ENCODE results near the gene ADD1.
"Not testable (repeated sequence)": the region's sequence is repeated elsewhere in the genome, so short reads cannot be mapped to it uniquely, and the experiment has no call there.

The ADD1 gene

DNA sequence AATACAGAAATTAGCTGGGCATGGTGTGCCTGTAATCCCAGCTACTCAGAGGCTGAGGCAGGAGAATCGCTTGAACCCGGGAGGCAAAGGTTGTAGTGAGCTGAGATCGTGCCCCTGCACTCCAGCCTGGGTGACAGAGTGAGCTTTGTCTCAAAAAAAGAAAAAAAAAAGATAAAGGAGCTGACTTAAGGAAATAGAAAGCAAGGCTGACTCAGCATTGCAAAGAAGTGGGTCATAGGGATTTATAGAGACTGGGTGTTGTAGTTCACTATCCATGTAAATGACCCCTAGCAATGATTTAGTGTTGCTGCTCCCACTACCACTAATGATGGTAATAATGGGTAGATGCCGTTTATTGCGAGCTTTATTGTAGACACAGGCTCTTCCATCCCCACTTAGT, 47.6 kb downstream of the ADD1 start:
- no peak for DNase-seq

DNA sequence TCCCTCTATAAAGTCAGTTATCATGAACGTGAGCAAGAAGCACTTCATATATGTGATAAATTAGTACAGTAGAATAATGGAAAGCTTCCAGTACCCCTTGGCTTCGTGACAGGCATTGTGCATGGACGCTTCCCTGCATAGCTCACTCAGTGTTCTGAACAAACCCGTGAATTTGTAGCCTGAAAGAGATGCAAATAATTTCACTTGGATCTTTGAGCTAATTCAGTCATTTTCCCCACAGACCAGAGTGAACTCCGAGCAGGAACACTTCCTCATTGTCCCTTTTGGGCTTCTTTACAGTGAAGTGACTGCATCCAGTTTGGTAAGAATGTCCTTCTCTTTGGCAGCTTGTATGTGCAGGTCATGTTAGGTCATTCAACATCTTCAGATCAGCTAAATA, 50.1 kb downstream of the ADD1 start:
- no peak for DNase-seq

DNA sequence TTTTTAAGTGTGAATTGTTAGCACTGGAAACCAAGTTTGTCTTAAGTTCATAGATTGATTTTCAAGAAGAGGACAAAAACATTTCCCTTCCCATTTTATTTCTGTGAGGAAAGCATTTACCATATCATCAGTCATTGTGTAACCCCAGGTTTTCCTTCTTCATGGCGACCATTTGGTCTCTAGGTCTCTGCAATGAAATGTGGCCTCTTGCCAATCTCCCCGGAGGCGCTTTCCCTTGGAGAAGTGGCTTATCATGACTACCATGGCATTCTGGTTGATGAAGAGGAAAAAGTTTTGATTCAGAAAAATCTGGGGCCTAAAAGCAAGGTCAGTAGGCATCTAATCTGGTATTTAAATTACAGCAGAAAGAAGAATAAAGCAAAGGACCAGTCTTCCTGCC, 54.4 kb downstream of the ADD1 start:
- DNase-seq, result peak; percentile 45

DNA sequence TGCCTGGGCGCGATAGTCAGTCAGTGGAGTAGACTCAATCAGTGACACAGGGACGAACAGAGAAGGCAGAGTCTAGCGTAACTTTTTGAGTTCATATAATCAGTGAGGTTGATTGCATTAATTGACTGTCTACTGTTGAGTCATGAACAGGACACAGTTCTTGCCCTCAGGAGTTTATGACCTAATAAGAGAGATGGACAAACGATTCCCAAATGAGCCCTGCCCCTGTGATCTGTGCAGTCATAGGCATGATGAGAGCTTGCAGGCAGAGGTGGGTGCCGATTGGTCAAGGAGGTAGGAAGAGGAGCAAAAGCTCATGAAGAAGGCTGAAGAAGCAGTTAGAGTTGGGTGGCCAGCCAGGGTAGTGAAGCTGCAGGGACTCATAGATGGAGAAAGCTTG, 57.1 kb downstream of the ADD1 start:
- no peak for DNase-seq

DNA sequence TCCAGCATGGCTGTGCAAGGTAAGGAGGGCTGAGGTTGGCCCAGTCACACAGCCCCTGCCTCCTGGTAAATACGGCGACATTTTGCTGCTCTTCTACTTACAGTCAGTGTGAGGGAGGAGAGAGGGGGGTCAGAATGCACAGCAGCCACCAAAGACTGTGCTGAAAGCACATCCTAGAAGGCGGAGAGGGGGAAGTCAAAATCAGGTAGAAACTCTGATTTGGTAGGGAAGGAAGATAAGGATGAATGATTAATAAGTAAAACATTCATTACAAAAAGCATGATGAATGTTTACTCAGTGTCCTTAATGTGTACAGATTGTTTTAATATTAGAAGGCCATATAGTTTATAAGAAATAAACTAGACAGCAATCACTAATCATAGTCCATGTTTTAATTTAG, 57.5 kb downstream of the ADD1 start:
- DNase-seq, result no peak

DNA sequence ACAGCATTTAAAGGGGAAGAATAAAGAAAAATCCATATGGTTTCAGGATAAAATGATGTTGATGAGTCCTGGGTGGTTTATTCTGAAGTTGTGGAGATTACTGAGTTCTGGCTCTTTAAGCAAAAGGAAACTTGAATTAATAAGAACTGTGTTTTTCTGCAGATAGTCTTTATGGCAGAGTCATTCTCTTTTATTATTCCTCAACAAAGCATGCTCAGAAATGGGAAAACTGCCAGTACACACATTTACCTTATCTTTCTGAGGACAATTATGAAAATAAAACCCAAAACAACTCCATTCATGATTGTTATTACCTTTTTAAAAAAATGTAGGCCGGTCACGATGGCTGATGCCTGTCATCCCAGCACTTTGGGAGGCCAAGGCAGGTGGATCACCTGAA, 58.5 kb downstream of the ADD1 start:
- no peak for DNase-seq

DNA sequence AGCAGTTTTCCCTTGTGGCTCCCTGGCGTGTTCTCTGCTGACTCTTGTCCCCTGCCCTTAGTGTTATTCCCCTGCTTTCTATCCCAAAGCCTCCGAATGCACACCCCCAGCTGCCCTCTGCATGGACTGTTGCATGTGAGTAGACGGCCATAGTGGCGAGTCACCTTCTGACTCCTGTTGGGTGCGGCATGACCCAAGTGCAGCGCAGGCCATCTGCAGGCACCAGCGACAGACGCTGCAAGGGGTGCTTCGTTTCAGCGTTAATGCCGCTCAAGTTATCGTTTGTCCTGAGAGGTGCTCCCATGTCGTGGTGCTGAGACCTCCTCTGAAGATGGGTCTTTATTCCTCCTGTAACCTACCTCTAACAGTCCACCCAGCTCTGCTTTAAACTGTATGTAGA, 61.9 kb downstream of the ADD1 start:
- DNase-seq, result no peak

DNA sequence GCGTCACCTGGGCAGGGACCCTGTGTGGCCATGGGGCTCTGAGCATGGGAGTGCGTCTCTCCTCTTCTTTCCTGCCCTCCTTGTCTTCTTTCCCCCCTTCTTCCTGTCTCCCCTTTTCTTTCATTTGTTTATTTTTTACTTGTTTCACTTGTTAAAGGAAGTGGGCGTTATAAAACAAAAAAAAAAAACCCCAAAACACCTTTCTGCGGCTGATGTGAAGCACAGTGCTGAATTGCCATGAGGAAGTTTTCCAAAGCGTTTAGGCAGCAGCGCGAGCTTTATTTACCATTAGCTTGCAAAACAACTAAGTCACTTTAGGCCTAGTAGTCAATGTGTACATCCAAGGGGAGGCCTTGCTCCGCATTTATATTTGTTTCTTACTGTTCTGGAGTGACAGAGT, 62.6 kb downstream of the ADD1 start:
- no peak for DNase-seq

DNA sequence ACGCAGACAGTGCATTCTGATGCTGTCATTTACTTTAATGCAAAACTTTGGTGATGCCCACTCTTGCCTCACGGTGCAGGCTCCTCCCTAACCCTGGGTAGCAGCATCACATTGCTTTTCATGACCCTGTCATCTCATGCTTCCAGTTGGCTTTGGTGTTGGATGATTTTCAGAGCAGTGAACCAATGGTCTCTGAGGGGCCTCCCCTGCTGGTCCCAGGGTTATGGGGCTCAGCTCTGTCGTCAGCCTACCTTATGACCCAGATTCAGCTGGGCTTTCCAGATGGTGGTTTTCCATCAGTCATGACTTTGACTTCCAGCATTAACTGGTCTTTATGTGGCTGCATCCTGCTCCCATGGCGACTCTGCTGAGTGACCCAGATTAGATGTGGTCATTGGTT, 63.6 kb downstream of the ADD1 start:
- no peak for DNase-seq

DNA sequence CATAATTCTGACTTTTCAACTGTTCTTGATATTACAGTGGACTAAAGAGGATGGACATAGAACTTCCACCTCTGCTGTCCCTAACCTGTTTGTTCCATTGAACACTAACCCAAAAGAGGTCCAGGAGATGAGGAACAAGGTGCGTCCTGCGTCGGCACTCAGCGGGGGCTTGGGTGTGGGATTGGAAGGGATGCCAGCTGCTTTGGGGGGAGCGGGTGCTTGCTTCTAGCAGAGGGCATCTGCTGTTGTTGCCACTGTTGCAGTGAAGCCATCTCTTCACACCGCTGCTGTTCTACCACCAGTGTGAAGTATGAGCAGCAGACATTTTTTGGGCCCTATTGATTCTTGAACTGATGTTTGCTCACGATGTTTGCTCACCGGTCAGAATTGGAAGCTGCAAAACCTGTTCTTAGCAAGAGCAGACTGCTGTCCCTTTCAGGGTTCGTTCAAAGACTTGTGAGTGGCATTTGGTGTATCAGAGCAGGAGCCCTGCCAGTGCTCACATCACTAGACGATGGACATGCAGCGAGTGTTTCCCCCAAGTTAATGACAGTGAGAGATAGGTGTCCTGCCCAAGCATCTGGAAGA, 64.2 kb downstream of the ADD1 start:
- DNase-seq, result no peak

DNA sequence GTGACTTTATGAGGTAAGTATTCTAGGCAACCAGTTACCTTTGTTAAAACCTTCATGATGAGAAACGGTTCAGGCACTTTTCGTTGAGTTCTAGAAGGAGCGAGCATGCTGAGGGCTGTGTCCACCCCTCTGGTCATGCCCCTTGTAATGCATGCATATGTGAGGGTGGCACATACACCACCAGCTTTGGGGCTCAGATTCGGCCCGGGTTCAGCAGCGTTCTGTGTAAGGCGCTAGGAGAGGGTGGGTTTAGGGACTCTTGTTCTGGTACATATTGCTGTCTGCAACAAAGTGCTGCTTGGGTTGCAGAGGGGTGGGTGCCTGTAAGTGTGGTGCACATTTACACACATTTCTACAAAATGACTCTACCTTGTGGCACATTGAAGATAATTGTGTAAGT, 65.0 kb downstream of the ADD1 start:
- no peak for DNase-seq

DNA sequence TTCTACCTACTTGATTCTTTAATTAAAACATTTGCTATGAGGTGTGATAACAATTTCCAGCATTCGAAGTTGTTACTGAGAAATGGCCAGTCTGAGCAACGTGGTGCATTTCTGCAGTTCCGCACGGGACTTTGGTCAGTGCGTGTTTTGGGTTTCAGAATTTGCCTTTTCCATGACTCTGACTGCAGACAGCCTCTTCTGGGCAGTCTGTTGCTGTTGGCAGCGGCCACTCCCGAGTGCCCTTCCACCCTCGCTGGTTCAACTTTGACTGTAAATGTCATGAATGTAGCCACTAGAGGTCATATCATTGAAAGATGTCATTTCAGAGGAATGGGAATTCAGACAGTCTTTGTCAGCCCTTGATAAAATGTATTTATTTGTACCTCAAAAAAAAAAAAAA, 65.9 kb downstream of the ADD1 start:
- DNase-seq, result no peak

DNA sequence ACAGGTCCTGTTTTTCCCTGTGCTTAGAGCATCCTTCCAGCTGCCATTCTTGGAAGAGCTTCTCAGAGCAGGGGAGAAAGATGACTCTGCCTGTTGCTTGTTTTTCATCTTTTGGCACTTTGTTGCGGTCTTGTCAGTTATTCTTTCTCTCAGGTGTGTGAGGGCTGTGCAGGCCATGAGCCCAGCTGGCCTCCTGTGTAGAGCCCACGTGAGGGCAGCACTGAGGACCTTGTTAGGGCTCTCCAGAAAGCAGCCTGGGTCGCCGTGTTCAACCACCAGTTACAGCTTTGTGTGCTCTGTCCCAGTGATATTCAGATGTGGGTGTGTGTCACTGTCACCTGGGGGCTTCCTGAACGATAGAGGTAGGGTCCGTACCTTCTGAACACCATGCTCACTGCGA, 66.8 kb downstream of the ADD1 start:
- DNase-seq, result no peak

DNA sequence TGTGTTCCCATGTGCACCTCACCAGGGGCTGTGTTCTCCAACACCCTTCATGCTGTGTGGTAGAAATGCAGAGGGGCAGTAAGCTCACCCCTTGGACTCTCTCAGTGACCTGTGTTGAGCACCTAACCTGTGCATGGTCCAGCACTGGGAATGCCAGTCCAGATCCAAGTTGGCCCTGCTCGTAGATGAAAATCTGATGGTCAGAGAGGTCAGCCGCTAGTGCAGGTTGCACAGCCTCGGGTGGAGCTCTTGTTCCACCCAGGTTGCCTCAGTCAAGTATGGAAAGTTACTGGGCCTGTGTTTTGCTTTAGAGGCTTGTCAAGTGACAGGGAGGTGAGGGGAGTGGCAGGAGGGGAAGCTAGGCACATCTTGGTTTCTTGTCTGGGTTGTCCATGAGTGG, 68.2 kb downstream of the ADD1 start:
- no peak for DNase-seq

DNA sequence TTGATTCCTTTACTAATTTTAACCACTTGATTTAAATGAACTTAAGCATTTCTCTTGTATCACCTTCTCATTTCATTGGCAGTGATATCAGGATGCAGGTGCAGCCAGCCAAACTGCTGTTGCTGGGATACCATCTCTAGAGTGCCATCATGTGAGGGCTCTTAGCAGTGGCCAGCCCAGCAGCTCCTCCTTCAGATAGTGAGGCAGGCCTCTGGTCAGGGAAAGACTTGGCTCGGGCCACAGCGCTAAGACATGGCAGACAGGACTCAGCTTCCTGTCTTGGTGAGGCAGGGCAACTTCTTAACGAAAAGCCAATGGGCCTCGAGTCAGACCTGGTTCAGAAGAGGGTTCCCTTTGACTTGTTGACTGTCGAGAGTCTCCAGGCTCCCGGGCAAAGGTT, 69.5 kb downstream of the ADD1 start:
- DNase-seq, result no peak

DNA sequence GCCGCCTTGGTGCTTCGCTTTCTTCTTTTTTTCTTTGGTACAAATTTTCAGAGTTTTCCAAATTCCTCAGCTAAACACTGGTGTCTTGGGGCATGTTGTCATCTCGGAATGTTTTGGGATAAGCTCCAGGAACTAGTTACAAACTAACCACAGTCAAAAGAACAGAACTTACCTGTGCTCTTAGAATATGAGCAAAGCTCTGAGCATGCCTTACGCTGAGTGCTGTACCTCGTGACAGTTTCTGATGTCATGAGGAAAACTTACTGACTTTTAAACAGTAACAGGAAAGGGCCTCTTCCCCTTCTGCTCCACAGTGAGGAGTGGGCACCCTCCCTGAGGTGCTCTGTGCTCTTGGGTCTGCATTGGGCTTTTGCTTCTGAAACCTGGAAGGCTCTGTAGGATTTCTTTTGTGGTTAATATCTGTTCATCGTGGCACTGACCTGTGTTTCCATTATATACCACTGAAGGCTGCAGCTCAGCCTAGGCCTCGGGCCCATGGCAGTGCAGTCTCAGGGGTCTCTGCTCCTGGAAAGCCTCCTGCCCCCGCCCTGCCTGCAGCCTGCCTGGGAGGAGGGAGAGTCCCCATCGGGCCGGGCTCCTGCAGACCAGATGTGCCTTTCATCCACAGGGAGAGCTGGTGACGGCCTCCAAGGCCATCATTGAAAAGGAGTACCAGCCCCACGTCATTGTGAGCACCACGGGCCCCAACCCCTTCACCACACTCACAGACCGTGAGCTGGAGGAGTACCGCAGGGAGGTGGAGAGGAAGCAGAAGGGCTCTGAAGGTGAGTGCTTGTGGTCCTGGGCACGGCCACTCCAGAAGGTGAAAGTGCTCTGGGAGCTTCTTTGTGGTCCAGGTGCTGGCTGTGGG, 70.8 kb downstream of the ADD1 start:
- no peak for DNase-seq

DNA sequence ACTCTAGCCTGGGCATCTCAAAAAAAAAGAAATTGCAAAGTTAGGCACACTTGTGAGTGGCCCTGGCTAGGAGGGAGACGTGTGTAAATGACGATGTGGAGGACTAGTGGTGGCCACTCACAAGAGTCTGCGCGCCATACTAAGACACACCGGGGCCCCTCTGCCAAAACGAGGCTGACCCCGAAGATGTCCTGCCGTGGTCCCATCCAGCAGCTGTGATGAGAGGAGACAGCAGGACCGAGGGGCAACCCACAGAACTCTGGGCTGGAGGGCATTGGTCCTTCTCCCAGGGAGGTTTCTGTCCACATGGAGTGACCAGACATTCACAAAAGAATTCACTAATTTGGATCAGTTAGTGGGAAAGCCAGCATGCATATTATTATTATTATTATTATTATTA, 72.1 kb downstream of the ADD1 start:
- no peak for DNase-seq

DNA sequence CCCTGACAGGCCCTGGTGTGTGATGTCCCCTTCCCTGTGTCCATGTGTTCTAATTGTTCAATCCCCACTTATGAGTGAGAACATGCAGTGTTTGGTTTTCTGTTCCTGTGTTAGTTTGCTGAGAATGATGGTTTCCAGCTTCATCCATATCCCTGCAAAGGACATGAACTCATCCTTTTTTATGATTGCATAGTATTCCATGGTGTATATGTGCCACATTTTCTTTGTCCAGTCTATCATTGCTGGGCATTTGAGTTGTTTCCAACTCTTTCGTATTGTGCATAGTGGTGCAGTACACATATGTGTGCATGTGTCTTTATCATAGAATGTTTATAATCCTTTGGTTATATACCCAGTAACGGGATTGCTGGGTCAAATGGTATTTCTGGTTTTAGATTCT, 73.1 kb downstream of the ADD1 start:
- DNase-seq, result not testable (repeated sequence)

DNA sequence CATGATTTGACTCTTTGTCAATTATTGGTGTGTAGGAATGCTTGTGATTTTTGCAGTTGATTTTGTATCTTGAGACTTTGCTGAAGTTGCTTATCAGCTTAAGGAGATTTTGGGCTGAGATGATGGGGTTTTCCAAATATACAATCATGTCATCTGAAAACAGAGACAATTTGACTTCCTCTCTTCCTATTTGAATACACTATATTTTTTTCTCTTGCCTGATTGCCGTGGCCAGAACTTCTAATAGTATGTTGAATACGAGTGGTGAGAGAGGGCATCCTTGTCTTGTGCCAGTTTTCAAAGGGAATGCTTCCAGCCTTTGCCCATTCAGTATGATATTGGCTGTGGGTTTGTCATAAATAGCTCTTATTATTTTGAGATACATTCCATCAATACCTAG, 74.7 kb downstream of the ADD1 start:
- DNase-seq, result not testable (repeated sequence)

DNA sequence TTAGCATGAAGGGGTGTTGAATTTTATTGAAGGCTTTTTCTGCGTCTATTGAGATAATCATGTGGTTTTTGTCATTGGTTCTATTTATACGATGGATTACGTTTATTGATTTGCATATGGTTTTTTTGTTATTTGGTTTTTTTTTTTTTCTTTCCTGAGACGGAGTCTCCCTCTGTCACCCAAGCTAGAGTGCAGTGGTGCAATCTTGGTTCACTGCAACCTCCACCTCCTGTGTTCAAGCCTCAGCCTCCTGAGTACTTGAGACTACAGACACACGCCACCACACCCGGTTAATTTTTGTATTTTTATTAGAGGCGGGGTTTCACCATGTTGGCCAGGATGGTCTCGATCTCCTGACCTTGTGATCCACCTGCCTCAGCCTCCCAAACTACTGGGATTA, 75.1 kb downstream of the ADD1 start:
- DNase-seq, result not testable (repeated sequence)

DNA sequence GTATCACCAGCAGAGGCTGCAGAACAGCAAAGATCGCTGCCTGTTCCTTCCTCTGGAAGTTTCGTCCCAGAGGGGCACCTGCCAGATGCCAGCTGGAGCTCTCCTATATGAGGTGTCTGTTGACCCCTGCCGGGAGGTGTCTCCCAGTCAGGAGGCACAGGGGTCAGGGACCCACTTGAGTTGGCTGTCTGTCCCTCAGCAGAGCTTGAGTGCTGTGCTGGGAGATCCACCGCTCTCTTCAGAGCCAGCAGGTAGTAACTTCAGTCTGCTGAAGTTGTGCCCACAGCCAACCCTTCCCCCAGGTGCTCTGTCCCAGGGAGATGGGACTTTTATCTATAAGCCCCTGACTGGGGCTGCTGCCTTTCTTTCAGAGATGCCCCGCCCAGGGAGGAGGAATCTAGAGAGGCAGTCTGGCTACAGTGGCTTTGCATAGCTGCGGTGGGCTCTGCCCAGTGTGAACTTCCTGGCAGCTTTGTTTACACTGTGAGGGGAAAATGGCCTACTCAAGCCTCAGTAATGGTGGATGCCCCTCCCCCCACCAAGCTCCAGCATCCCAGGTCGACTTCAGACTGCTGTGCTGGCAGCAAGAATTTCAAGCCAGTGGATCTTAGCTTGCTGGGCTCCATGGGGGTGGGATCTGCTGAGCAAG, 78.9 kb downstream of the ADD1 start:
- DNase-seq, result peak; percentile 29

DNA sequence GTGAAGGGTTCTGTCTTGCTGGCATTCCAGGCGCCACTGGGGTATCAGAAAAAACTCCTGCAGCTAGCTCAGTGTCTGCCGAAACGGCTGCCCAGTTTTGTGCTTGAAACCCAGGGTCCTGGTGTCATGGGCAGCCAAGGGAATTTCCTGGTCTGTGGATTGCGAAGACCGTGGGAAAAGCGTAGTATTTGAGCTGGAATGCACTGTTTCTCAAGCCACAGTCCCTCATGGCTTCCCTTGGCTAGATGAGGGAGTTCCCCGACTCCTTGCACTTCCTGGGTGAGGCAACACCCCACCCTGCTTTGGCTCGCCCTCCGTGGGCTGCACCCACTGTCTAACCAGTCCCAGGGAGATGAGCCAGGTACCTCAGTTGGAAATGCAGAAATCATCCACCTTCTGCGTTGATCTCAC, 79.5 kb downstream of the ADD1 start:
- peak; percentile 68 for DNase-seq

DNA sequence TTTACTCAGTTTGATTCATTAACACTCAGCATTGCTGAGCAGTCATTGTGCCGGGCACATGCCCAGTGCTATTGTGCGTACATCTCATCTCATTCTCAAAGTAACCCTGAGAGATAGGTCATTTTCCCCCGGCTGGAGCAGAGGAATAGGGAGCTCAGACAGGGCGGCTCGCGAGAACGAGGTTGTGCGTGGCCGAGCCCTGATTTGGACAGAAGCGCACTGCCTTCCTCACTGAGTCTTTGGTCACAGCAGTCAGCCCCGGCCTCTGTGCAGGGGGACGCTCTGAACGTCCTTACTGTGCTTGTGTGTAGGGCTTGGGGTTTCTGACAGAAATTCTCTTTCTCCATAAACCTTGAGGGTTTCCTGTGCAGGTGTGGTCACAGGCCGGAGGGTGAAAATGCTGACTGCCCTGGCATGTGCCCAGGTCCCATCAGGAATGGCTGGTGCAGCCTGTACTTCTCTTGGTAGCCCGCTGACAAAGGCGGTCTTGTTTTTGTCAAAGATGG, 80.1 kb downstream of the ADD1 start:
- DNase-seq, result no peak

DNA sequence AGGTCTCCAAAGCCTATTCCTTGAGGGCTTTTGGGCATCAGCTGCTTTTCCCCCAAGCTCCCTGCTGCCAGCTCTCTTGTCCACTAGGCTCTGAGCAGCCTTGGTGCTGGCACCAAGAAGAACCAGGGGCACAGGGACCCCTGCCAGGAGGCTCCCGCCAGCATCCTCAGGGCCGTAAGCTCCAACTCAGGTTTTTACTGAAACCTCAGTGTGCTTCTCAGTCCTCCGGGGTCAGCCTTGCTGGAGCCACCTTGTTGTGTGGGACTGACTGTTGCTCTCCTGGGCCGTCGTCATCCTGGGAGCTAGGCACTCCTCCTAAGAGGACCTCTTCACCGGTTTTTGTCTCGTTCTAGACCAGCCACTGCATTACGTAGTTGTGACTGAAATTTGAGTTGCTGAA, 80.6 kb downstream of the ADD1 start:
- no peak for DNase-seq
